ENCODE data around the gene AURKB. TPM values are rescaled to one million over a fixed set of nuclear protein-coding genes. Genes with fewer than 3 reads are reported as not detected.

The AURKB gene
- total and polyA plus RNA-seq, 2 of the 13 experiments (the other 11 are each of a cell fraction or from before 2014, with no cell fraction given): 29.5 to 75.3 TPM

DNA sequence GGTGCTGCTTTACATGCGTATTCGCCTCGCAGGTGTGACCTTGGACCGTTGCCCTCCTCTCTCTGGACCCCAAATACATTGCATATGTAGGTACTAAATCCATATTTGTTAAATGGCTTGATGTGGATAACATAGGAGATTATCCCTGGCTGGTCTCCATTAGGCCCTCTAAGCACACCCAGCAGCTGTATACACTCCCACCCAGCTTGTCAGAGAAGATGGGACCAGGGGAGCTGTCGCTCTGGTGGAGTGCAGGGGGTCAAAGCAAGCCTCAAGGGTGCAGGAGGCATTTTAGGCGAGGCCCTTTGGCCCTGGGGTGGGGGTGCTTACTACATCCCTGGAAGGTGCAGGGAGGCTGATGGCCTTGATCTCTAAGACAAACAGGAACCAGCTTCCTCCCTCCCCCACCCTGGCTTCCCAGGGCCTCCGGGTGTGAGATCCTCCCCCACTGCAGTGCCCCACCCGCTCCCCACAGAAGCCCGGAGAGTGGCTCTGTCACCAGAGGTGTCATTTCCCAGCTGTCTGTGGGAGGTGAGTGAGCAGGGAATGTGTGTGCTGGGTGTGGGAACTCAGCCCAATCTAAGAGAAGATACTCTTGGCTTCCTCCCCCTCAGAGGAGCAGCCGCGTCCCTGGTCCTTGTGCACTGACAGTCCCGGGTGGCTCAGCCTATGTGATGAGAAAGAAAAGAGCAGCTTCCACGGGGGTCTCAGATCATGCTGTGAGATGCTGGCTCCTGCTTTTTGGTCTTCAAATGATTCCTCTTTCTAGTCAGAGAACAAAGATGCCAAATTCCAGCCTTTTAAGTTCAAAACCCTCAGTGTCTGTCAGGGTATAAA is 46.2 kb downstream of the AURKB start (continued):
- TF ChIP-seq ONECUT2 (CRISPR knock-in tag; IDR thresholded peaks at IDR 0.05) (no peak), ARID3A (IDR thresholded peaks at IDR 0.05; ENCODE audit: low read depth, low read length) (peak; percentile 33; the same call in 1 of the 2 replicates), HDAC6 (IDR thresholded peaks at IDR 0.05; ENCODE audit: low read depth, low read length) (no peak), ELF3 (CRISPR knock-in tag; IDR thresholded peaks at IDR 0.05) (peak; percentile 51; the same call in 1 of the 2 replicates), RFXANK (CRISPR knock-in tag; IDR thresholded peaks at IDR 0.05) (no peak), ZNF619 (CRISPR knock-in tag; IDR thresholded peaks at IDR 0.05) (no peak), ATF5 (CRISPR knock-in tag; IDR thresholded peaks at IDR 0.05; ENCODE audit: low read depth) (no peak), MTA3 (CRISPR knock-in tag; IDR thresholded peaks at IDR 0.05) (no peak), SKI (IDR thresholded peaks at IDR 0.05; ENCODE audit: partially characterized antibody) (no peak), ZZZ3 (CRISPR knock-in tag; IDR thresholded peaks at IDR 0.05; ENCODE audit: borderline replicate concordance) (no peak), ZNF569 (CRISPR knock-in tag; IDR thresholded peaks at IDR 0.05; ENCODE audit: borderline replicate concordance) (no peak), POLR2A (IDR thresholded peaks at IDR 0.05; ENCODE audit: insufficient read depth in 1 of 2, low read depth in 2 of 2, low read length in 2 of 2) (peak in 1 of 2 experiments; percentile 58; a peak in 2 of 4 replicates), ZBTB25 (CRISPR knock-in tag; IDR thresholded peaks at IDR 0.05) (peak; percentile 29; the same call in 1 of the 2 replicates), ZNF275 (CRISPR knock-in tag; IDR thresholded peaks at IDR 0.05; ENCODE audit: borderline replicate concordance) (no peak), ZNF30 (CRISPR knock-in tag; IDR thresholded peaks at IDR 0.05) (no peak), THAP11 (CRISPR knock-in tag; IDR thresholded peaks at IDR 0.05) (peak; percentile 40), MBD4 (IDR thresholded peaks at IDR 0.05; ENCODE audit: borderline replicate concordance, low read length) (no peak), IRF2 (CRISPR knock-in tag; IDR thresholded peaks at IDR 0.05) (no peak), TCF12 (IDR thresholded peaks at IDR 0.05) (no peak), TCF12 (CRISPR knock-in tag; IDR thresholded peaks at IDR 0.05) (no peak), GFI1 (CRISPR knock-in tag; IDR thresholded peaks at IDR 0.05; ENCODE audit: borderline replicate concordance) (no peak), ZSCAN5A (CRISPR knock-in tag; IDR thresholded peaks at IDR 0.05; ENCODE audit: borderline replicate concordance) (no peak)
- TF ChIP-seq, protein P1, sequence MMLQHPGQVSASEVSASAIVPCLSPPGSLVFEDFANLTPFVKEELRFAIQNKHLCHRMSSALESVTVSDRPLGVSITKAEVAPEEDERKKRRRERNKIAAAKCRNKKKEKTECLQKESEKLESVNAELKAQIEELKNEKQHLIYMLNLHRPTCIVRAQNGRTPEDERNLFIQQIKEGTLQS (CRISPR knock-in tag; IDR thresholded peaks at IDR 0.05): peak; percentile 21; the same call in 1 of the 2 replicates
- TF ChIP-seq, protein P2, sequence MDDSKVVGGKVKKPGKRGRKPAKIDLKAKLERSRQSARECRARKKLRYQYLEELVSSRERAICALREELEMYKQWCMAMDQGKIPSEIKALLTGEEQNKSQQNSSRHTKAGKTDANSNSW (CRISPR knock-in tag; IDR thresholded peaks at IDR 0.05; ENCODE audit: borderline replicate concordance): no peak

Measured in HepG2 (cell line).